Osteoblast (primary cell): ENCODE results near the gene TAF4. TPM values are rescaled to one million over a fixed set of nuclear protein-coding genes. Genes with fewer than 3 reads are reported as not detected.

ENCODE experiments used
- DNase-seq: peaks from one replicate; pipeline ENCODE4 v3.0.0; 2011; ENCODE audit warnings: low spot score, mixed read lengths; ENCODE audit not compliant: insufficient read length; ENCODE audit errors: missing footprints
- H2AFZ ChIP-seq: 2 replicates; pipeline ENCODE4 v1.6.0; 2011; ENCODE audit warnings: mild to moderate bottlenecking, low read length
- H3K27ac ChIP-seq: 2 replicates; pipeline ENCODE4 v1.5.1; 2011; ENCODE audit warnings: mild to moderate bottlenecking, low read depth, low read length, moderate library complexity
- H3K27me3 ChIP-seq: 2 replicates; pipeline ENCODE4 v1.6.0; 2012; ENCODE audit warnings: mild to moderate bottlenecking, control low read depth, inconsistent platforms, low read length, moderate library complexity; ENCODE audit not compliant: insufficient read depth
- H3K36me3 ChIP-seq: 2 replicates; pipeline ENCODE4 v1.5.1; 2011; ENCODE audit warnings: mild to moderate bottlenecking, low read length, control low read depth, moderate library complexity; ENCODE audit not compliant: insufficient read depth
- H3K4me1 ChIP-seq: 2 replicates; pipeline ENCODE4 v1.5.1; 2011; ENCODE audit warnings: mild to moderate bottlenecking, low read length, control low read depth, moderate library complexity; ENCODE audit not compliant: insufficient read depth
- H3K4me2 ChIP-seq: 2 replicates; pipeline ENCODE4 v1.6.0; 2011; ENCODE audit warnings: mild to moderate bottlenecking, low read length; ENCODE audit not compliant: insufficient read depth
- H3K4me3 ChIP-seq: fragments of 200-600 bp; sonication (generic); 3 replicates; pipeline ENCODE4 v1.5.1; 2012; ENCODE audit warnings: mild to moderate bottlenecking, low read length, inconsistent platforms; ENCODE audit not compliant: insufficient read depth
- H3K79me2 ChIP-seq: 2 replicates; pipeline ENCODE4 v1.6.0; 2012; ENCODE audit warnings: mild to moderate bottlenecking, low read length, control low read depth, inconsistent platforms; ENCODE audit not compliant: insufficient read depth
- H3K9me3 ChIP-seq: 2 replicates; pipeline ENCODE4 v1.5.1; 2011; ENCODE audit warnings: low read depth, low read length, control low read depth
- H4K20me1 ChIP-seq: 2 replicates; pipeline ENCODE4 v1.6.0; 2012; ENCODE audit warnings: mild to moderate bottlenecking, low read length, control low read depth; ENCODE audit not compliant: insufficient read depth
- CTCF ChIP-seq: IDR thresholded peaks from 2 replicates; pipeline ENCODE4 v1.5.1; 2011; ENCODE audit warnings: mild to moderate bottlenecking, low read depth, low read length, moderate library complexity; ENCODE audit errors: extremely low read depth
- total RNA-seq: library from RNA; depleted of rRNA; stranded (reverse); fragments of >200 nt; gene quantifications from 2 replicates; pipeline ENCODE4 v1.2.3, GENCODE V29; 2012

The TAF4 gene
- total RNA-seq, 1 donor: 4.3 TPM

GRCh38 chr20:61990484-61990883, 75.2 kb downstream of the TAF4 start:
- no peak for DNase-seq
- Histone ChIP-seq H3K9me3 (peaks cover 6% of the 10 kb centered on the region), H3K4me3 (no peak overlapping the region), H3K27me3 (no peaks in the 10 kb centered on the region), H2AFZ (no peak overlapping the region), H4K20me1 (peaks cover 4% of the 10 kb centered on the region), H3K4me2 (no peak overlapping the region), H3K79me2 (no peaks in the 10 kb centered on the region), H3K4me1 (no peaks in the 10 kb centered on the region), H3K27ac (no peak overlapping the region), H3K36me3 (peaks cover 40% of the 10 kb centered on the region)
- no peak for TF ChIP-seq CTCF

- Histone ChIP-seq H4K20me1 (peaks cover 4% of the 10 kb centered on the region), H3K36me3 (peaks cover 37% of the 10 kb centered on the region), H3K27ac (no peak overlapping the region), H3K4me3 (no peak overlapping the region), H3K4me1 (no peaks in the 10 kb centered on the region), H3K4me2 (no peak overlapping the region), H3K79me2 (no peaks in the 10 kb centered on the region), H2AFZ (no peak overlapping the region), H3K27me3 (no peaks in the 10 kb centered on the region), H3K9me3 (peaks cover 6% of the 10 kb centered on the region)
- no peak for DNase-seq
- TF ChIP-seq CTCF: no peak
Observed at GRCh38 chr20:61989741-61990140, 75.9 kb downstream of the TAF4 start.

GRCh38 chr20:61988665-61989064, 77.0 kb downstream of the TAF4 start:
- Histone ChIP-seq H3K36me3 (peaks cover 28% of the 10 kb centered on the region), H4K20me1 (peaks cover 4% of the 10 kb centered on the region), H3K9me3 (peaks cover 6% of the 10 kb centered on the region), H3K4me3 (no peak overlapping the region), H3K27ac (no peak overlapping the region), H3K4me2 (no peak overlapping the region), H2AFZ (no peak overlapping the region), H3K79me2 (no peaks in the 10 kb centered on the region), H3K27me3 (no peaks in the 10 kb centered on the region), H3K4me1 (no peaks in the 10 kb centered on the region)
- TF ChIP-seq CTCF: no peak
- no peak for DNase-seq

GRCh38 chr20:61986762-61987321, 78.8 kb downstream of the TAF4 start:
- H4K20me1 ChIP-seq: peaks cover 4% of the 10 kb centered on the region
- H3K9me3 ChIP-seq: peaks cover 3% of the 10 kb centered on the region
- H3K4me1 ChIP-seq: no peaks in the 10 kb centered on the region
- H3K79me2 ChIP-seq: no peaks in the 10 kb centered on the region
- H3K4me3 ChIP-seq: no peak overlapping the region
- no peak overlapping the region for H2AFZ ChIP-seq
- H3K27me3 ChIP-seq: no peaks in the 10 kb centered on the region
- no peak overlapping the region for H3K4me2 ChIP-seq
- H3K27ac ChIP-seq: no peak overlapping the region
- peaks cover 11% of the 10 kb centered on the region for H3K36me3 ChIP-seq
- no peak for TF ChIP-seq CTCF
- DNase-seq: no peak
